PC-9 (cell line): ENCODE measurements around the gene HCN1. TPM values are rescaled to one million over a fixed set of nuclear protein-coding genes. Genes with fewer than 3 reads are reported as not detected.

ENCODE experiments used
- BruUV-seq: library from RNA; stranded (reverse); fragments of 400-500 nt; replicated peaks from 2 replicates; lab custom pipeline; 2021; lab: Mats Ljungman, UMichigan
- CTCF ChIA-PET: fragments of 300-600 bp; sonication (Branson Sonifier 250); formaldehyde crosslinking; loops from one replicate; lab custom pipeline; 2022; ENCODE audit warnings: antibody characterized with exemption; lab: Charles Lee
- POLR2A ChIA-PET: fragments of 300-600 bp; sonication (Branson Sonifier 250); formaldehyde crosslinking; loops from one replicate; lab custom pipeline; 2022; ENCODE audit warnings: antibody characterized with exemption; ENCODE audit not compliant: unreplicated experiment; lab: Charles Lee
- DNase-seq, 2 experiments: peaks; one replicate each; pipeline versions ENCODE4 v3.0.0 to v3.0.0-alpha.2; 2015 to 2022; ENCODE audit warnings: mixed read lengths in 1 of 2
- H2AFZ ChIP-seq: fragments of 200-600 bp; sonication (generic); 2 replicates; pipeline ENCODE4 v1.8.1; 2017; ENCODE audit warnings: antibody characterized with exemption
- H3F3A ChIP-seq: fragments of 200-600 bp; sonication (generic); 2 replicates; pipeline ENCODE4 v1.8.1; 2017; ENCODE audit warnings: antibody characterized with exemption, mild to moderate bottlenecking, low read depth; ENCODE audit not compliant: insufficient read depth
- H3K27ac ChIP-seq: fragments of 200-600 bp; sonication (generic); 2 replicates; pipeline ENCODE4 v1.6.1; 2016; ENCODE audit warnings: mixed run types
- H3K27me3 ChIP-seq: fragments of 200-600 bp; sonication (generic); 2 replicates; pipeline ENCODE4 v1.6.1; 2016; ENCODE audit warnings: low read depth, mixed run types; ENCODE audit not compliant: insufficient read depth
- H3K36me3 ChIP-seq: fragments of 200-600 bp; sonication (generic); 2 replicates; pipeline ENCODE4 v1.6.1; 2016; ENCODE audit warnings: low read depth, mixed run types
- H3K4me1 ChIP-seq: fragments of 200-600 bp; sonication (generic); replicated peaks from 2 replicates; pipeline ENCODE4 v1.6.1; 2016; ENCODE audit warnings: mixed run types; ENCODE audit not compliant: insufficient read depth
- H3K4me2 ChIP-seq: fragments of 200-600 bp; sonication (generic); 2 replicates; pipeline ENCODE4 v1.6.1; 2017; ENCODE audit warnings: mixed run types
- H3K4me3 ChIP-seq: fragments of 200-600 bp; sonication (generic); 2 replicates; pipeline ENCODE4 v1.6.1; 2016; ENCODE audit warnings: mixed run types
- H3K79me2 ChIP-seq: fragments of 200-600 bp; sonication (generic); 2 replicates; pipeline ENCODE4 v1.6.1; 2017; ENCODE audit warnings: low read depth, mixed run types
- H3K9me2 ChIP-seq: fragments of 200-600 bp; sonication (generic); 2 replicates; pipeline ENCODE4 v1.8.1; 2017; ENCODE audit warnings: mild to moderate bottlenecking; ENCODE audit not compliant: insufficient read depth
- H3K9me3 ChIP-seq: fragments of 200-600 bp; sonication (generic); 2 replicates; pipeline ENCODE4 v1.8.1; 2016; ENCODE audit warnings: low read depth; ENCODE audit not compliant: insufficient read depth
- H4K20me1 ChIP-seq: fragments of 200-600 bp; sonication (generic); 2 replicates; pipeline ENCODE4 v1.8.1; 2017; ENCODE audit not compliant: insufficient read depth
- EZH2 ChIP-seq: fragments of 200-600 bp; sonication (generic); IDR thresholded peaks from 2 replicates; pipeline ENCODE4 v1.8.0; 2017; ENCODE audit warnings: antibody characterized with exemption, low read depth
- intact Hi-C: fragments of 100-400 bp; cut with micrococcal nuclease; formaldehyde crosslinking; loops from one replicate; pipeline ENCODE4 v1.10.0; 2022; ENCODE audit not compliant: unreplicated experiment
- total RNA-seq: library from RNA; stranded (reverse); gene quantifications from 2 replicates; pipeline ENCODE4 v1.2.3, GENCODE V29; 2021
- TF ChIP-seq, protein P1 (sequence below): fragments of 200-600 bp; sonication (generic); conservative IDR thresholded peaks from 2 replicates; pipeline ENCODE4 v1.6.1; 2017; ENCODE audit warnings: mixed run types, antibody characterized with exemption, mild to moderate bottlenecking, moderate library complexity

Gene HCN1
- total RNA-seq, 1 experiment from 2014 or later, result not detected

GRCh38 chr5:45252541-45252940, 443.6 kb downstream of the HCN1 start:
- Histone ChIP-seq H3K36me3 (no peaks in the 10 kb centered on the region), H3K79me2 (no peaks in the 10 kb centered on the region), H3K4me2 (no peak overlapping the region), H3K4me1 (no peaks in the 10 kb centered on the region), H3K9me2 (no peaks in the 10 kb centered on the region), H3K27me3 (no peaks in the 10 kb centered on the region), H3K27ac (no peak overlapping the region), H4K20me1 (no peaks in the 10 kb centered on the region), H3K9me3 (no peaks in the 10 kb centered on the region), H2AFZ (no peak overlapping the region), H3K4me3 (no peak overlapping the region), H3F3A (no peaks in the 10 kb centered on the region)
- CTCF ChIA-PET, result no interaction called here
- POLR2A ChIA-PET, result no interaction called here
- DNase-seq, result no peak
- BruUV-seq, result no TSS peak
- intact Hi-C loops, result no loop called here
- TF ChIP-seq, protein P1, sequence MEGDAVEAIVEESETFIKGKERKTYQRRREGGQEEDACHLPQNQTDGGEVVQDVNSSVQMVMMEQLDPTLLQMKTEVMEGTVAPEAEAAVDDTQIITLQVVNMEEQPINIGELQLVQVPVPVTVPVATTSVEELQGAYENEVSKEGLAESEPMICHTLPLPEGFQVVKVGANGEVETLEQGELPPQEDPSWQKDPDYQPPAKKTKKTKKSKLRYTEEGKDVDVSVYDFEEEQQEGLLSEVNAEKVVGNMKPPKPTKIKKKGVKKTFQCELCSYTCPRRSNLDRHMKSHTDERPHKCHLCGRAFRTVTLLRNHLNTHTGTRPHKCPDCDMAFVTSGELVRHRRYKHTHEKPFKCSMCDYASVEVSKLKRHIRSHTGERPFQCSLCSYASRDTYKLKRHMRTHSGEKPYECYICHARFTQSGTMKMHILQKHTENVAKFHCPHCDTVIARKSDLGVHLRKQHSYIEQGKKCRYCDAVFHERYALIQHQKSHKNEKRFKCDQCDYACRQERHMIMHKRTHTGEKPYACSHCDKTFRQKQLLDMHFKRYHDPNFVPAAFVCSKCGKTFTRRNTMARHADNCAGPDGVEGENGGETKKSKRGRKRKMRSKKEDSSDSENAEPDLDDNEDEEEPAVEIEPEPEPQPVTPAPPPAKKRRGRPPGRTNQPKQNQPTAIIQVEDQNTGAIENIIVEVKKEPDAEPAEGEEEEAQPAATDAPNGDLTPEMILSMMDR, result no peak
- TF ChIP-seq EZH2, result no peak

DNA sequence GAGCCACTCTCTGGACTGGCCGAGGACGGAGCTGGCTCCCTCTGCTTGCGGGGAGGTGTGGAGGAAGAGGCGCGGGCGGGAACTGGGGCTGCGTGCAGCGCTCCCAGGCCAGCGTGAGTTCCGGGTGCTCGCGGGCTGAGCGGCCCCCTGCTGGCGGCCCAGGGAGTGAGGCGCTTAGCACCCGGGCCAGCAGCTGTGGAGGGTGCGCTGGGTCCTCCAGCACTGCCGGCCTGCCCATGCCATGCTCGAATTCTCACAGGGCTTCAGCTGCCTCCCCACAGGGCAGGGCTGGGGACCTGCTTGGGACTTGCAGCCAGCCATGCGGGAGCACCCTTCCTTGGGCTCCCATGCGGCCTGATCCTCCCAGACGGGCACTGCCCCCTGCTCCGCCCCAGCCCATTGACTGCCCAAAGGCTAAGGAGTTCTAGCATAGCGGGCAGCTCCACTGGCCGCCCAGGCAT, 470.6 kb downstream of the HCN1 start:
- H3K27ac ChIP-seq, result no peak overlapping the region
- no peak for TF ChIP-seq EZH2
- TF ChIP-seq, protein P1, result no peak
- H3K36me3 ChIP-seq, result no peaks in the 10 kb centered on the region
- no peak for DNase-seq
- no peaks in the 10 kb centered on the region for H3F3A ChIP-seq
- H3K9me3 ChIP-seq, result no peaks in the 10 kb centered on the region
- no peaks in the 10 kb centered on the region for H3K4me1 ChIP-seq
- no peaks in the 10 kb centered on the region for H3K9me2 ChIP-seq
- no peak overlapping the region for H3K4me3 ChIP-seq
- H2AFZ ChIP-seq, result no peak overlapping the region
- H3K27me3 ChIP-seq, result no peaks in the 10 kb centered on the region
- CTCF ChIA-PET, result no interaction called here
- POLR2A ChIA-PET, result no interaction called here
- no TSS peak for BruUV-seq
- H3K4me2 ChIP-seq, result no peak overlapping the region
- no peaks in the 10 kb centered on the region for H4K20me1 ChIP-seq
- no peaks in the 10 kb centered on the region for H3K79me2 ChIP-seq
- intact Hi-C loops, result no loop called here

DNA sequence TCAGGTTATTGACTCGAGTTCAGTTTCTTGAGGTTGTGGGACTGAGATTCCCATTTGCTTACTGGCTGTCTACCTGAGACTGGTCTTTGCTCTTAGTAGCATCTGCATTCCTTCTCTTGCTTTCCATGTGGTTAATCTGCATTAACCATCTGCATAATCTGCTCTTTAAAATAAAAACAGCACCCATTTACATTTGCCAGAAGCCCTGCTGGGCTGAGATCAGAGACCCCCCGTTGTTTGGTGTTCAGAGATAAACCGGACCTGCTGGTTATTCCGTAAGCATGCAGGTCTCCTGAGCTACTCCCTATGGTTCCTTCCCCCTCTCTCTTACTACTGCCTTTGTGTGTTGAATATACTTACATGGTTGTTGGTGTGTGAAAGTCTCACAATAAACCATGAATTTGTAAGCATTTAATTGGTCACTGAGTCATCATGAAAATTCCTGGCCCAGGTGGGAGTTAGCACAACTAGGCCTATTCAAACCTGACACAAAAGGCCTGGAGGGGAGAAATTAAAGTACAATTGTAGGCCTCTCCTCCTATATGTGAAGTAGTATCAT, 490.7 kb downstream of the HCN1 start:
- Histone ChIP-seq H3K36me3 (no peaks in the 10 kb centered on the region), H3F3A (no peaks in the 10 kb centered on the region), H3K4me3 (no peak overlapping the region), H3K27ac (no peak overlapping the region), H3K27me3 (no peaks in the 10 kb centered on the region), H3K79me2 (no peaks in the 10 kb centered on the region), H2AFZ (no peak overlapping the region), H3K9me2 (no peaks in the 10 kb centered on the region), H3K4me1 (no peaks in the 10 kb centered on the region), H3K9me3 (no peaks in the 10 kb centered on the region), H3K4me2 (no peak overlapping the region), H4K20me1 (no peaks in the 10 kb centered on the region)
- no TSS peak for BruUV-seq
- TF ChIP-seq EZH2, result no peak
- TF ChIP-seq, protein P1, result no peak
- no peak for DNase-seq
- intact Hi-C loops, result no loop called here
- POLR2A ChIA-PET, result no interaction called here
- CTCF ChIA-PET, result no interaction called here
